Spinal cord (tissue), 10 donors: ENCODE measurements around the gene MAP7D2. TPM values are rescaled to one million over a fixed set of nuclear protein-coding genes. Genes with fewer than 3 reads are reported as not detected.
"Not testable (repeated sequence)": the region's sequence is repeated elsewhere in the genome, so short reads cannot be mapped to it uniquely, and the experiment has no call there.

ENCODE experiments used
- DNase-seq, 6 donors: peaks; one replicate each; pipeline versions ENCODE4 v3.0.0 to v3.0.0-alpha.2; 2013 to 2015; ENCODE audit warnings: low spot score in 6 of 6, low read depth in 4 of 6
- H3K27ac ChIP-seq: one replicate; pipeline ENCODE4 v1.5.1; 2013; ENCODE audit warnings: low read depth, low read length, control low read depth
- H3K27me3 ChIP-seq: one replicate; pipeline ENCODE4 v1.6.1; 2013; ENCODE audit warnings: low read length; ENCODE audit not compliant: control insufficient read depth, insufficient read depth
- H3K36me3 ChIP-seq: one replicate; pipeline ENCODE4 v1.6.1; 2013; ENCODE audit warnings: low read length; ENCODE audit not compliant: control insufficient read depth, insufficient read depth
- H3K4me1 ChIP-seq: one replicate; pipeline ENCODE4 v1.6.1; 2013; ENCODE audit warnings: low read length; ENCODE audit not compliant: control insufficient read depth, insufficient read depth
- H3K4me3 ChIP-seq: one replicate; pipeline ENCODE4 v1.5.1; 2013; ENCODE audit warnings: low read depth, low read length, control low read depth
- H3K9me3 ChIP-seq: one replicate; pipeline ENCODE4 v1.6.1; 2013; ENCODE audit warnings: low read length; ENCODE audit not compliant: control insufficient read depth, insufficient read depth
- WGBS: methylation state at CpG from one replicate; pipeline ENCODE4 v1.1.5; 2013; ENCODE audit warnings: missing lambda C conversion rate; ENCODE audit not compliant: insufficient coverage; 5-methylcytosine and 5-hydroxymethylcytosine counted together
- polyA plus RNA-seq, 2 donors: library from polyadenylated mRNA; unstranded; fragments of 120-200 nt; gene quantifications; one replicate each; pipeline ENCODE4 v1.2.1, GENCODE V29; 2013; ENCODE audit not compliant: insufficient read length in 2 of 2
- total RNA-seq, 2 donors: library from RNA; depleted of rRNA in 1 of 2; stranded (reverse); fragments of 120-200 nt in 1 of 2; fragments of >200 nt in 1 of 2; gene quantifications; one replicate each; pipeline versions ENCODE4 v1.2.3 to v1.2.4, GENCODE V29; 2013 to 2014
- donor health status: healthy.

The MAP7D2 gene
- total and polyA plus RNA-seq, 4 donors = 8.2 to 38.5 (median 31.6) TPM

DNA sequence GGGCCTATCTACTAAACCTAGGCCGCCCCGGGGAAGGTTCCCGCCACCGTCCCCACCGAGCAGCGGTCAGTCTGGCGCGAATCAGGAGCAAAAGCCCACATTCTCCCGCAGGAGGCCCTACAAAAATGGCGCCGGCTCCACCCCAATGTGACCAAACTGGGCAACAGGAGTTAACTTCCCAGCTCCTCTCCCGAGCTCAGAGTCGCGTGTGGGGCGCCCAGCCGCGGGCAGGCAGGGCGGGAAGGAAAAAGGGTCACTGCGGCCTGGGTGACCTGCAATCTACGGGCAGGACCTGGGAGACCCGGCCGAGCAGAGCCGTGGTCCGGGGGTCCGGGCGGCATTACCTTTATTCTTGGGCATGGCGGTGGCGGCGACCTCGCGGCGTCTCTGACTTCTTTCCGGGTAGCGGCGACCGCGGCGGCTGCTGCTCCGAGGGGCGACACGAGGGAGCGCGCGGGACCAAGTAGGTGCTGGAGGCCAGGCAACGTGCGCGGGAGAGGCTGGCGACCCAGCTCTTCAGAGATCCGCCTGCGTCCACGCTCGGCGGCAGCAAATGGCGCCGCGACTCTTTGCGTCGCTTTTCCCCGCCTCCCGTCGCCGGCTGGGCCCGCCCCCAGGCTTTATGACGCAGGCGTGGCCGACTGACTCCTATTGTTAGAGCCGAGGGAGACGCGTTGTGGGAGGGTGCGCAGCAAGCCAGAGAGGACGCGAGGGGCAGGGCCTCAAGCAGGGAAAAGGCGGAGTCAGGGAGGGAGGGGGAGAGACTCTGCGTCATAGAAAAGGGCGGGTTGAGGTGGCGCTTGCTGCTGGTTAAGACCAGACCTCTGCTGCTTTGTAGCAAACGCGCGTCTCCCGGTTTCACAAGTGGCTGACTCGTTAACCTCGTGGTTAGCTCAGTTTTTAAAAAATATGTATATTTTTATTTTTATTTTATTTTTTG is 24.8 kb upstream of the MAP7D2 start, which contains the start of gene EIF1AX:
Gene EIF1AX, minus strand, starts transcription at position 558 of the 940 bp plus-strand sequence. Its CDS starts 198 bp downstream, at position 360.
- under 1% methylated on average over 61 of the region's 82 CpGs for WGBS
- peaks cover 9% of the 10 kb centered on the region for H3K36me3 ChIP-seq
- H3K4me3 ChIP-seq = peak within 1 kb of the TSS; percentile 92
- DNase-seq = peak; percentile 81 to 99 (median 96)
- H3K4me1 ChIP-seq = peaks cover 13% of the 10 kb centered on the region
- peaks cover 12% of the 10 kb centered on the region for H3K27me3 ChIP-seq
- no peaks in the 10 kb centered on the region for H3K9me3 ChIP-seq
- peak within 1 kb of the TSS; percentile 94 for H3K27ac ChIP-seq

DNA sequence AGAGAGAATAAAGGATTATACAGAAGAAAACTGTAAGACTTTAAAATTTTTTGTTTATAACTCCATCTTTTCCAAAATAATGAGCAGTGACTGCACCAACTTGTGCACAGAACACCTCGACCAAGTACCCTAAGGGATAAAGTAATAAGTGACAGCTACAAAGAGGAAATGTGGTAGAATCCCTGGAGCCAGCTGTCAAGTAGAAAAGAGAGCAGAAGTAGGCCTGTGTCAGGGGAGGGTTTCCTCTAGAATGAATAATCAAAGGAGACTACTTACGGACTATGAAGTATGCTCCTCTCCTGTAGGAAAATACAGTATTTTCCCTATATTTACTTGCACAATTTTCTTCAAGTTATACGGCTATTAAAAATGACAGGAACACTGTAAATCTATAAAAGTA is 23.7 kb upstream of the MAP7D2 start:
- Histone ChIP-seq H3K4me1 (peaks cover 13% of the 10 kb centered on the region), H3K4me3 (peak overlapping the region; percentile 92), H3K27me3 (peaks cover 11% of the 10 kb centered on the region), H3K27ac (no peak overlapping the region), H3K36me3 (peaks cover 9% of the 10 kb centered on the region), H3K9me3 (no peaks in the 10 kb centered on the region)
- WGBS = no CpG with 5 or more reads among the region's 3 CpGs
- DNase-seq = peak in 1 of 6 donors; percentile 8

DNA sequence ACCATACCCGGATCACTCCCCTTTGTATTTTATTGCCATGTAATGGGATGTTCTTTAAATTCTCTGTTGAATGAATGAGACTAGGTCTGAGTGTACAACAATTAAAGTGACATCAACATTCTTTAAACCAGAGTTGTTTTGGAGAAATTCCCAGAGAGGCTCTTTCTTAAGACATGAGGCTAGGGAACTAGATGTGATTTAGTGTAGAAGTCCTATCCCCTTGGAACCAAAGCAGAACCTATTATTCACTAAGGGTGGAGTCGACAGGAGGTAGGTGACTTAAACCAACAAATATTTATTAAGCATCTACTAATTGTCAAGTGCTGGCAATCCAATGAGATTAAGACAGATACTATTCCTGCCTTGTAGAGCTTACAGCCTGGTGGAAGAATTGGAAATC is 23.3 kb upstream of the MAP7D2 start:
- Histone ChIP-seq H3K4me1 (peaks cover 13% of the 10 kb centered on the region), H3K36me3 (peaks cover 12% of the 10 kb centered on the region), H3K27me3 (peaks cover 9% of the 10 kb centered on the region), H3K9me3 (no peaks in the 10 kb centered on the region), H3K4me3 (peak overlapping the region; percentile 92), H3K27ac (no peak overlapping the region)
- no CpG with 5 or more reads among the region's 2 CpGs for WGBS
- DNase-seq = peak in 1 of 6 donors; percentile 10

DNA sequence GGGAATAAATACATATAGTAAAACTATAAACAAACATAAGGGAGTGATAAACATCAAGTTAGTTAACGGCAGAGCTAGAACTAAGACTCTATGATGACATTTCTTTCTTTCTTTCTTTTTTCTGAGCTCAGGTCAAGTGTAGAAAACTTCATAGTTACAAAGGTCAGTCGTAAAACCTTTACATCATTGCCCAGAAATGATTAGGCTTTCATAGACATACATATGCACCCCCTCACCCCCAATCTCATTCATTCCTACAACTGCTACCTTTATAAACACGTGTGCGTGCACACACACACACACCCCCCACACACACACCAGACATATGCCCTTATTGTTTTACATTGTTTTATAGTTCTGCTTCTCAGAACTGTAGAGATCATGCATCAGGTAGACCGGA is 19.2 kb upstream of the MAP7D2 start:
- no peak overlapping the region for H3K4me3 ChIP-seq
- H3K4me1 ChIP-seq = peaks cover 2% of the 10 kb centered on the region
- no peak for DNase-seq
- H3K27ac ChIP-seq = no peak overlapping the region
- H3K9me3 ChIP-seq = no peaks in the 10 kb centered on the region
- peaks cover 21% of the 10 kb centered on the region for H3K36me3 ChIP-seq
- 100% methylated on average over 3 of the region's 5 CpGs for WGBS
- no peaks in the 10 kb centered on the region for H3K27me3 ChIP-seq

DNA sequence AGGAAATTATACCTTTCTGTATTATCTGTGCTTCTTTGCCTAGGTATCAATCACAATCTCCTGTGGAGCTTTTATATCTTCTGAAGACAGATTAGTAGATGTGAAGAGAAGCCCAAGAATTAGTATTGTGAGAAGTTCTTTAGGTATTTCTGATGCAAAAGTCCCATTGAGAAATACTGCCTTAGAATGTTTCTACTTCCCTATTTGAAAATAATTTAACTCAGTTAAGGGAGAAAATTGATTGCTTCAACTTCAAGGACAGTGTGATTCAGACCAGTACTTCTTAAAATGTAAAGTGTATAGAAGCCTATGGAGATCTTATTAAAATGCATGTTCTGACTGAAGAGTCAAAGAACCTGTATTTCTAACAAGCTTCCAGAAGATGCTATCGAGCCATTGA is 16.0 kb upstream of the MAP7D2 start:
- Histone ChIP-seq H3K27me3 (no peaks in the 10 kb centered on the region), H3K9me3 (no peaks in the 10 kb centered on the region), H3K4me3 (no peak overlapping the region), H3K36me3 (peaks cover 17% of the 10 kb centered on the region), H3K27ac (no peak overlapping the region), H3K4me1 (no peaks in the 10 kb centered on the region)
- WGBS = 100% methylated on average over 1 of the region's 1 CpG
- DNase-seq = no peak

DNA sequence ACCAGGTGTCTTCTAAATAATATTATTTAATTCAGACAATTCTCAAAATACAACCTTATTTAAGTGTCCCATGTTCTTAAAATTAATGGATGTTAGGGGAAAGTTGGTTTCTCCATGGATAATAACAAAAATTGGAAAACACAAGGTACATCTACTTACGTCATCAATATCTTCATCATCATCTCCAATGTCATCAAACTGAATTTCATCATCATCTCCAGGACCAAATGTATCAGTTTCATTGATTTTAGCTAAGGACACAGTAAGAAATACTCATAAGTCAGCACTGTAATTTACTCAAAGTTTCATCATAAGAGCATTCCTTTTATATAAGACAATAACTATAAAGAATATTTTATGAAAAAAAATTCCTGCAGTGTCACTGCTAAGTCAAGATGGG is 13.7 kb upstream of the MAP7D2 start:
- DNase-seq = no peak
- peaks cover 12% of the 10 kb centered on the region for H3K36me3 ChIP-seq
- WGBS = no CpG with 5 or more reads among the region's 1 CpG

DNA sequence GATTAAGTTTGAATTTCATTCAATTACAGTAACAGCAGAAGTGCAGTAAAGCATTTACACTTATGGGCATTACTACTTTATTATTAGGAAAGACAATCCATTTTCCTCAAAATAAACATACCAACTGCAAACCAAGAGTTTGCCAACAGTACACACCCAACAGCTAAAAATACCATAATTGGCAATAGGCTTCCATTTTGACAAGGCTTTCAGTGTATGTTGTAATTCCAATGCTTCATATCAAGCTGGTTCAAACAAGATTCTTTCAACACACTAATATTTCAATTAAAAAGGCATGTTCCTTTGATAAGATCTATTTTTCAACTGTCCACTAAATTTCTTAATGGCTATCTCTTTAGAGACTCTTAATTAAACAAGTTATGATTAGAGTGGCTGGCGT is 12.8 kb upstream of the MAP7D2 start:
- Histone ChIP-seq H3K27ac (no peak overlapping the region), H3K4me3 (no peak overlapping the region), H3K27me3 (no peaks in the 10 kb centered on the region), H3K4me1 (no peaks in the 10 kb centered on the region), H3K9me3 (no peaks in the 10 kb centered on the region), H3K36me3 (peaks cover 8% of the 10 kb centered on the region)
- no peak for DNase-seq
- WGBS = 100% methylated on average over 1 of the region's 1 CpG

More for the DNA sequence above, 13.7 kb upstream of the MAP7D2 start:
- no peaks in the 10 kb centered on the region for H3K27me3 ChIP-seq
- H3K9me3 ChIP-seq = no peaks in the 10 kb centered on the region
- H3K27ac ChIP-seq = no peak overlapping the region
- H3K4me3 ChIP-seq = no peak overlapping the region
- H3K4me1 ChIP-seq = no peaks in the 10 kb centered on the region

DNA sequence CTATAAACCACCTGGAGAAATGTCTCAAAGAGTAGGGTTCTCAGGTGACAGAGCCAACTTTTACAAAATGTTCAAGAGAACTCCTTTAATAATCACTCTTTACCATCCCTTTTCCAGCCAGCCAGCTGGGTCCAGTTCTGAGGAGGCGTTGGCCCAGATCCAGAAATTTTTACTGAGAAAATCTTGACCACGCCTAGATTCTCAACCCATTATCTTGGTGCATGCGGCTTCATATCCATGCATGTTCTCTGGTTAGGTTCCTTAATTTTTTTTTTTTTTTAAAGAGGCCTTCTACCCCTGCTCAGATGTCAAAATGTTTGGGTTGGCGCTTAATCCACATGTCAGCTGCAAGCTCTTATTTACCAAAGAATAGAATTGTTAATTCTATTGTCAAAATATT is 12.0 kb upstream of the MAP7D2 start:
- Histone ChIP-seq H3K27ac (no peak overlapping the region), H3K4me1 (no peaks in the 10 kb centered on the region), H3K36me3 (peaks cover 5% of the 10 kb centered on the region), H3K27me3 (no peaks in the 10 kb centered on the region), H3K4me3 (no peak overlapping the region), H3K9me3 (no peaks in the 10 kb centered on the region)
- WGBS = no CpG with 5 or more reads among the region's 4 CpGs
- no peak for DNase-seq

DNA sequence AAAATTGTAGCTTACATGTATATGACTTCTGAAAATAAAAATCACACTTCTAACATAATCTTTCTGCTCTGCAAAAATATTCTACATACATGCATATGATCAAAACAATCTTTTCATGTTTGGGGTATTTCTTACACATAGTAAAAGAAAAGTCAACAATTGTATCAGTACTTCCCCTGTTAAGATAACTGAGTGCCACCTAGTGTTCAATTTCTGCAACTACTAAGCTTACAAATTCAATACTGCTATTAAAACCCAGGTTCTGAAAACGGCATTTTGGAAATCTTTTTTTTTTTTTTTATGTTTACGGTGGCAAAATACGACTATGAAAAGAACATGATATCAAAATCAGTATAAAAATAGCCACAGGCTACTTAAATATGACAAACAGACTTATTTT is 10.7 kb upstream of the MAP7D2 start:
- not testable (repeated sequence) for DNase-seq, H3K27me3 ChIP-seq, H3K36me3 ChIP-seq, H3K4me1 ChIP-seq, H3K4me3 ChIP-seq, H3K27ac ChIP-seq, H3K9me3 ChIP-seq
- WGBS = no CpG with 5 or more reads among the region's 3 CpGs

DNA sequence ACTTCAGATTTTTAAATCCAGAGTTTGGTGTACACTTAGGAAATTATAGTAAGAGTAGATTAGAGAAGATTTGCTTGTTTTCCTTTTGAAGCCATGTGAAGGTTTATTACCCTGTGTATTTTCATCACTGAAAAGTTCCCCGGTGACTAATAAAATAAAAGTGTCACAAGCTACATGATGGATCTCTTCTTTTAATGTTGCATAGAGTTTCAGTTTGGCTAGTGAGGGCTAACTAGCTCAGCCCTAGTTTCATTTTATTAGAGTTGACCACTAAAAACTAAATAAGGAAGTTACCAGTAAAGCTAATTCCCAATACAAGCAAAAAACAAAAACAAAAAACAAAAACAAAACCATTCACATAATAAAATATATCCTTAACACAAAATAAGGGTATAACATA is 10.1 kb upstream of the MAP7D2 start:
- DNase-seq, H3K4me3 ChIP-seq, H3K27ac ChIP-seq, H3K4me1 ChIP-seq, H3K27me3 ChIP-seq, H3K36me3 ChIP-seq, H3K9me3 ChIP-seq: not testable (repeated sequence)
- no CpG with 5 or more reads among the region's 1 CpG for WGBS
